NCI-H2196 treated with DMSO at 0.1 percent for 48 hours (cell line): ENCODE measurements around the gene PIGH.
"Not testable (repeated sequence)": the region's sequence is repeated elsewhere in the genome, so short reads cannot be mapped to it uniquely, and the experiment has no call there.

Experiments
- DNase-seq: peaks from one replicate; lab custom pipeline; 2025; ENCODE audit not compliant: unreplicated experiment; lab: John Stamatoyannopoulos, UW

The PIGH gene

DNA sequence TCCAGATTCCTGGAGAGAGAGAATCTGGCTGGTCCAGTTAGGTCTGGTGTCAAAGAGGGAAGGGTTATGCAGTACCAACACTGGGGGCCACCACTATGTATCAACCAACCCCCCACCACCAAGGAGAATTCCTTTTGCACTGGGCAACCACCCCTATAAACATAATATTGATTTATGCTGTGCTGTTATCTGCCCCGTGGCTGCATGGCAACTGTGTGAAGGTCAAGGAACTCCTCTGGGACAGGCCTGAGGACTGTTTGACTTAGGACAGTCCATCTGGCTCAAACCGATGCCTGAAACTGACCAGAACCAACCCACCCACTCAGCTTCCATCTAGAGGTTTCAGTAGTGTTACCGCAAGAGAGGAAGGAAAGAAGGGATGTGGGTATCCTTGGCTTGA, 46.5 kb downstream of the PIGH start:
- no peak for DNase-seq

DNA sequence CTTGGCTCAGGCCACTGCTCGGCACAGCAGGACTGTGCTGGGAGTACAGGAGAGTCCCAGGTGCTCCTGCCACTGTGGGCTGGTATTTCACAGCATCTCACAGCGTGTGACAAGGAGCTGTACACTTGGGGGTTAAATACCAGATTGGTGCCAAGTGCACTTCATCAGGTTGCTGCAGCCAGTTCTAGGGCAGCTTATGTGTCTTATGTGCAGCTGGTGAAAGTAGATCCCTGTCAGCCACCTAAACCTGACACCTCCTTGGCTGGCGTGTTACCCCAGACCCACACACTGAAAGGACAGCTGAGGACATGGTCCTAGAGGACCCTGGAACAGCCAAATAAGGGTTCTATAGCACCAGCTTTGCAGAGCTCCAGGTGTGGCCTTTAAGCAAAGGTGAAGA, 48.1 kb downstream of the PIGH start:
- no peak for DNase-seq

DNA sequence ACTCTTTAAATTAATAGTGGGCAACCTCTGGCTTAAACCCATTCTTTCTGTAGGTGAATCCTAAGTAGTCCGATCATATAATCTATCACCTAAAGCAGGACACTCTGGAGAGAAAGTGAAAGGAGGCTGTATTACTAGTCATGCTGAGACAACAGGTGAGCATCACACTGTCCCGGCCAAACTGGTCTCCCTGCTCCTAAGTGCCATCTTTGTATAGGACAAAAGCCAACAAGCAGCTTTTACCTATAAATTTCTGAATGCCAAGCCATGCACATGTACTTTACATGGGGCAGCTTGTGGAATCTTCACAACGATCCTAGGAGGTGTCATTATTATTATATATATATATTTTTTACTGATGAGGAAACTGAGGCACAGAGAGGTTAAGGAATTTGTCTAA, 48.9 kb downstream of the PIGH start:
- no peak for DNase-seq

DNA sequence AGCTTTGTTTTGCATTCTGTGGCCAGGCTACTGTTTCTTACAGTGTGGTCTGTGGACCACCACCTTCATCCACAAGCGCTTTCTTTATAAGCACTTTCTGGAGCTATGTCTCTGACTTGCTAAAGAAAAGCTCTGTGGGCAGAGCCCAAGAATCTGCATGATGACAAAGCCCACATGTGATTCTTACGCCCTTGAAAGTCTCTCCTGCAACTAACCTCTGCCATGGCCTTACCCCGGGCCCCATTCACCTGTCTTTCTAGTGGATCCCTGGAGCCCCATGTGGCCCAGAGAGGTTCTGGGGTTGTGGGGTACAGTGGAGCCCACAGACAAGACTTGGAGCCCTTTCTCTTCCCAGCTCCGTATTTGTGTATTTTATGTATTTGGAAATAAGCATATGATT, 50.3 kb downstream of the PIGH start:
- DNase-seq, result no peak

DNA sequence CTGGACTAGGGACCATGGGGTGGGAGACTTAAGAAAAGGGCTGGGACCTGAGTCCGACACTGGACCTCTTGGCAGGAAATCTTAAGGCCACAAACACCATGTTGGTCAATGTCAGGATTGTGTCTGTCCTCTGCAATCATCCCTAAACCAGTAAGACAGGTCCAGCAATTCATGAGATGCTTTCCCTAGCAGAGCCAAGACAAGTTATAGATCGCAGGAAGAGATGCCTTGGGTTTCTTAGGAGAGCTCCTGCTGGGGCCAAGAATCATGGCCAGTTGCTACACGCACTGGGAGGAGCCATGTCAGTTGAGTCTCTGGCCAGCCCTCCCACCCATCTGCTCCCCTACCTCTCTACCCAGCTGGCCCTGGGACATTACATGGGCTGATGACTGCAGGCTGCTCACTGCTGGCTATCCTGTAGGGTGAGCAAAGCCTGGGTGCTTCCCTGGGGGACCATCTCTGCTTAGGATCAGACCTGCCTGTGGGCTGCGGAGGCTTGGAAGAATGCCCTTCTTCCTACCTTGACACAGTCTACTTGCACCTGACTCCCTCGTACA, 52.8 kb downstream of the PIGH start:
- DNase-seq, result no peak

DNA sequence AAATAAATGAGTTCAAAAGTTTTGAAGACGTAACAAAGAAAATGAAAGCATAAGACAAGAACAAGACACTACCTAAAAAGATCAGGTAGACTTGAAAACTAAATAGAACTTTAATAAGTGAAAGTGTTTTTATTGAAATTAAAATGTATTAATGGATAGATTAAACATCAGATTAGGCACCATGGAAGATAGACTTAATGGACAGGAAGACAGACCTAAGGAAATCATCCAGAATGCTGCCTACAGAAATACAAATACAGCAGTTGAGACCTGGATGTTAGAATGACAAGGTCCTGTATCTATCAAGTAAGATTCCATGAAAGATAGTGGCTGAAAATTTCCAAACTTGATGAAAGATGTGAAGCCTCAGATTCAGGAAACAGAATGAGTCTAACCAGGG, 55.5 kb downstream of the PIGH start:
- no peak for DNase-seq

DNA sequence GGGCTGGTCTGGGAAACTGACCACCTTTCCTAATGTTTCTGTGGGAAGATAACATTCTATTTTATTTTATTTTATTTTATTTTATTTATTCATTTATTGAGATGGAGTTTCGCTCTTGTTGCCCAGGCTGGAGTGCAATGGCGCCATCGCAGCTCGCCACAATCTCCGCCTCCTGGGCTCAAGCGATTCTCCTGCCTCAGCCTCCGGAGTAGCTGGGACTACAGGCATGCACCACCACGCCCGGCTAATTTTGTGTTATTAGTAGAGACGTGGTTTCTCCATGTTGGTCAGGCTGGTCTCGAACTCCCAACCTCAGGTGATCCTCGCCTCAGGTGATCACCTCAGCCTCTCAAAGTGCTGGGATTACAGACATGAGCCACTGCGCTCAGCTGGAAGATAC, 57.4 kb downstream of the PIGH start:
- not testable (repeated sequence) for DNase-seq

DNA sequence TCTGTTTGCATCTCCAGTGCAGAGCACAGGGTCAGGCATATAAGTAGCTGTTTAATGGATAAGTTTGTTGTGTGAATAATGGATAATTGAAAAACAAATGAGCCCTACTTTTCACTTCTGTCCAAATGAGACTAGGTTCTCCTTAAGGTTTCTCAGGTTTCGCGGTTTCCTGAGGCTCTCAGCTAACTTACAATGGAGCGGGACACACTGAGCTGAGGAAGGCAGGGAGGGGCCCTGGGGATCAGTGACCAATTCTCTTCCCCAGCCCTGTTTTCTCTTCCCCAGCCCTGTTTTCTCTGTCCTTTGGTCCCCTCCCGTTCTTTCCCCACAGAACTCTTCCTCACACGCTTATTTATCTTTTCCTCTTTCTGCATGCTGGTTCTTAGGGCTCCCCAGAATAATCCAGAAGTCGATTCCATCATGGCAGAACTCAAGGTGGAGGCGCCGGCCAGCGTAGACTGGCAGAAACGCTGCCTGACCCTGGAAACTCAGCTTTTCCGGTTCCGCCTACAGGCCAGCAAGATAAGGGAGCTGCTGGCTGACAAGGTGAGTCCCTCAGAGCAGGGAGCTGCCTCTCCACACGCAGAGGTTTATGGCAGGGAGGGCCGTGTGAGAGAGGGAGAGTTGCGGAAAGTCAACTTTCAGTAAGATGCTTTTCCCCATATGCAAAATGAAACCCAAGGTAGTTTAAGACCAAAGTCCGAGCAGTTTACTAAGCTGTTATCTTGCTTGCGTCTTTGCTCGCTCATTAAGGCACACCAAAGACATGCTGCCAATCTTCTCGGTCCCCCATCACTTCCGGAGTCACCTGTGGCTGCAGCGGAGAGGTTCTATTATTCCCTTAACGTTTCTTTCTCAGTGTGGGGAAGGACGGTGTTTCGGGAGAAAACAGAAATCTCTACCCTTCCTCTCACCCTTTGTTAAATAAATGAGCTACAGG, 58.4 kb downstream of the PIGH start:
- DNase-seq, result no peak
